ENCODE data around the gene TPSAB1. TPM values are rescaled to one million over a fixed set of nuclear protein-coding genes. Genes with fewer than 3 reads are reported as not detected.

The TPSAB1 gene
- total RNA-seq, result not detected in 2 replicates

DNA sequence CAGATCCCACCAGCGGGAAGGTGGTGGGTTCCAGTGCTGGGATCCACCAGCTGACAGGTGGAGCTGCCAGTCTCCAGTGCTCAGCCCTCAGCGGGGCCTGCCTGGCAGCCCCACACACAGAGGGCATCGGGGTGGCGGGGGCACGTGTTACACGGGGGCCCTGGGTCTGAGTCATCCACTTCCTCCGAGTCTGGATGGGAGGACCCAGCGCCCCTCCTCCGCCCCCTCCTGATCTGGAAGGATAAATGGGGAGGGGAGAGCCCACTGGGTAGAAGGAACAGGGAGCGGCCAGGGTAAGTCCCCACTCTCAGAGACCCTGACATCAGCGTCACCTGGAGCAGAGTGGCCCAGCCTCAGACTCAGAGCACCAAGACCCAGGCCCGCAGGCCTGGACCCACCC, at the start of gene TPSAB1:
TPSAB1 (plus strand) TSS at position 270 of the 400 bp plus-strand sequence. CDS start 234 bp downstream, outside the sequence.

DNA sequence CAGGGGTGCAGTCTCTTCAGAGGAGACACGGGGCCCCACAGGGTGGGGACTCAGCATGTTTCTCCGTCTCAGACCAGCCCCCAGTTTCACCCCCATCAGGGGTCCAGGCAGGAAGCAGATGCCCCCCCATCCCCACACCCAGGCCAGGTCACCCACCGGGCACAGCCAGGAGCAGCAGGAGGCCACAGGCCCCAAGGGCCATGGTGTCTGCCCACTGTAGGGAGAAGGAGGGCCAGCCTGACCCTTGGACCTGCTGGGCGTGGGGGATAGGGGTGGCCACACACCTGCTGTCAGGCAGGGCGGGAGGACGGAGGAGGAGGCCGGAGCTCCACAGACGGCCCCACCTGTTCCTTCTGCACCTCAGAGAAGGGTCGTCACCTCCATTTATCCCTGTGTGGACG, 15.5 kb upstream of the TPSAB1 start, which contains the start of gene TPSG1:
TPSG1 (minus strand) TSS at position 218 of the 401 bp plus-strand sequence; CDS start at position 202, 16 bp downstream.

DNA sequence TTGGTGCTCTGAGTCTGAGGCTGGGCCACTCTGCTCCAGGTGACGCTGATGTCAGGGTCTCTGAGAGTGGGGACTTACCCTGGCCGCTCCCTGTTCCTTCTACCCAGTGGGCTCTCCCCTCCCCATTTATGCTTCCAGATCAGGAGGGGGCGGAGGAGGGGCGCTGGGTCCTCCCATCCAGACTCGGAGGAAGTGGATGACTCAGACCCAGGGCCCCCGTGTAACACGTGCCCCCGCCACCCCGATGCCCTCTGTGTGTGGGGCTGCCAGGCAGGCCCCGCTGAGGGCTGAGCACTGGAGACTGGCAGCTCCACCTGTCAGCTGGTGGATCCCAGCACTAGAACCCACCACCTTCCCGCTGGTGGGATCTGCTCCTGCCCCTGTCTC, 10.4 kb upstream of the TPSAB1 start, which contains the start of gene TPSB2:
TPSB2 (minus strand) TSS at position 101 of the 387 bp plus-strand sequence. CDS start 233 bp downstream, outside the sequence.

DNA sequence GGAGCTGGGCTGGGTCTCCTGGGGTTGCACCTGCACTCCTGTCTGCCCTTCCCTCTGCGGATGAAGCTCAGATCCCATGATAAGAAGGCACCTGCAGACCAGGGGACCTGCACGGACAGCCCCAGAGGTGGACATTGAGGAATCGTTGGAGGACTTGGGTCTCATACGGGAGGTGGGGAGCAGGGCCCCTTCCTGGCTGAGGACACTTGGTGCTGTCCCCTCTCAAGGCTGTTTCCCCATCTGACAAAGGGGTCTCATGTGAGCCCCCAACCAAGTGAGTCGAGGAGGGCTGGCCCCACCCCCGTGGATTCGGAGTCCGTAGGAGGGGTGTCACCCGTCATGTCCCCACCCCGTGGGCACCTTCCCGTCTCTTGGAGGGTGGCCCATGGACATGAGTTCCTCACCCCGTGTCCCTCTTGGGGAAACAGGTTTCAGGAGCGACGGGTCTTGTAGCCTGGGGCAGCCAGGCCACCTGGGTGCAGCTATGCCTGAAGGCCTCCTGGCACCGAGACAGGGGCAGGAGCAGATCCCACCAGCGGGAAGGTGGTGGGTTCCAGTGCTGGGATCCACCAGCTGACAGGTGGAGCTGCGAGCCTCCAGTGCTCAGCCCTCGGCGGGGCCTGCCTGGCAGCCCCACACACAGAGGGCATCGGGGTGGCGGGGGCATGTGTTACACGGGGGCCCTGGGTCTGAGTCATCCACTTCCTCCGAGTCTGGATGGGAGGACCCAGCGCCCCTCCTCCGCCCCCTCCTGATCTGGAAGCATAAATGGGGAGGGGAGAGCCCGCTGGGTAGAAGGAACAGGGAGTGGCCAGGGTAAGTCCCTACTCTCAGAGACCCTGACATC, 15.0 kb downstream of the TPSAB1 start, which contains the start of gene TPSD1:
TPSD1 (plus strand) TSS at position 794 of the 847 bp plus-strand sequence. CDS start 212 bp downstream, outside the sequence.

Other genes with a start within 250 kb of the TPSAB1 start
- gene SSTR5, start 168.0 kb upstream of the TPSAB1 start, total RNA-seq, result not detected in 2 replicates
- not detected in 2 replicates for gene C1QTNF8, start 144.5 kb upstream of the TPSAB1 start, total RNA-seq
- gene CACNA1H, start 87.6 kb upstream of the TPSAB1 start, total RNA-seq, result under 0.01 and 0.43 TPM in 2 replicates
- not detected in 2 replicates for gene TPSG1, start 15.4 kb upstream of the TPSAB1 start, total RNA-seq
- gene TPSB2, start 10.5 kb upstream of the TPSAB1 start, total RNA-seq, result not detected in 2 replicates
- not detected in 2 replicates for gene TPSD1, start 15.4 kb downstream of the TPSAB1 start, total RNA-seq
- gene UBE2I, start 68.9 kb downstream of the TPSAB1 start, total RNA-seq, result 35.6 and 35.7 TPM in 2 replicates
- gene BAIAP3, start 92.9 kb downstream of the TPSAB1 start, total RNA-seq, result 0.32 and 0.34 TPM in 2 replicates
- gene TSR3, start 111.2 kb downstream of the TPSAB1 start, total RNA-seq, result 48.5 and 67.5 TPM in 2 replicates
- 45.9 and 58.0 TPM in 2 replicates for gene GNPTG, start 111.2 kb downstream of the TPSAB1 start, total RNA-seq
- gene UNKL, start 174.0 kb downstream of the TPSAB1 start, total RNA-seq, result 5.2 and 7.2 TPM in 2 replicates
- 12.6 and 18.4 TPM in 2 replicates for gene UQCC4, start 180.0 kb downstream of the TPSAB1 start, total RNA-seq
- gene PERCC1, start 190.4 kb downstream of the TPSAB1 start, total RNA-seq, result not detected in 2 replicates
- 0.32 and 0.43 TPM in 2 replicates for gene CCDC154, start 203.9 kb downstream of the TPSAB1 start, total RNA-seq
- 58.9 and 65.9 TPM in 2 replicates for gene CLCN7, start 234.3 kb downstream of the TPSAB1 start, total RNA-seq
- gene PTX4, start 248.2 kb downstream of the TPSAB1 start, total RNA-seq, result not detected in 2 replicates